Natural killer cell (primary cell): ENCODE measurements around the gene RELL1. TPM values are rescaled to one million over a fixed set of nuclear protein-coding genes. Genes with fewer than 3 reads are reported as not detected.

Experiments
- ATAC-seq, 3 donors: fragments of 150-1000 bp in 2 of 3; fragments of 200-7000 bp in 1 of 3; cut with Tn5 transposase; 1 replicate in 1 of 3; 2 replicates in 2 of 3; pipeline ENCODE4 v1.10.0; 2021; ENCODE audit warnings: mild to moderate bottlenecking in 2 of 3, moderate library complexity in 2 of 3
- DNase-seq, 2 donors: peaks; one replicate each; pipeline versions ENCODE4 v3.0.0 to v3.0.0-alpha.2; 2013 to 2021; ENCODE audit warnings: mixed read lengths in 1 of 2
- H3K27ac ChIP-seq: one replicate; pipeline ENCODE4 v1.5.1; 2013; ENCODE audit warnings: mild to moderate bottlenecking, low read length
- H3K27me3 ChIP-seq: one replicate; pipeline ENCODE4 v1.6.1; 2013; ENCODE audit warnings: low read length; ENCODE audit not compliant: control insufficient read depth, insufficient read depth
- H3K36me3 ChIP-seq: one replicate; pipeline ENCODE4 v1.6.1; 2013; ENCODE audit warnings: low read length; ENCODE audit not compliant: control insufficient read depth, insufficient read depth
- H3K4me1 ChIP-seq: one replicate; pipeline ENCODE4 v1.6.1; 2013; ENCODE audit warnings: low read length; ENCODE audit not compliant: control insufficient read depth, insufficient read depth
- H3K4me3 ChIP-seq: one replicate; pipeline ENCODE4 v1.5.1; 2013; ENCODE audit warnings: low read length
- H3K9me3 ChIP-seq: one replicate; pipeline ENCODE4 v1.6.1; 2013; ENCODE audit warnings: low read length; ENCODE audit not compliant: control insufficient read depth, insufficient read depth
- H3K27ac Mint-ChIP-seq, 2 donors: one replicate each; pipeline ENCODE4 v1.8.0; 2022; ENCODE audit warnings: mild to moderate bottlenecking in 2 of 2, mixed read lengths in 2 of 2, moderate library complexity in 1 of 2
- H3K27me3 Mint-ChIP-seq, 2 donors: one replicate each; pipeline ENCODE4 v1.8.0; 2022; ENCODE audit warnings: low read depth in 2 of 2, mixed read lengths in 2 of 2
- H3K36me3 Mint-ChIP-seq: one replicate; pipeline ENCODE4 v1.8.0; 2022; ENCODE audit warnings: mixed read lengths
- H3K4me1 Mint-ChIP-seq, 2 donors: one replicate each; pipeline ENCODE4 v1.8.0; 2022; ENCODE audit warnings: mixed read lengths in 2 of 2
- H3K4me3 Mint-ChIP-seq: one replicate; pipeline ENCODE4 v1.8.0; 2022; ENCODE audit warnings: mild to moderate bottlenecking, moderate library complexity, mixed read lengths
- H3K9me3 Mint-ChIP-seq, 2 donors: one replicate each; pipeline ENCODE4 v1.8.0; 2022; ENCODE audit warnings: mixed read lengths in 2 of 2
- CTCF ChIP-seq: fragments of 200-600 bp; IDR thresholded peaks from one replicate; pipeline ENCODE4 v1.8.0; 2022; ENCODE audit warnings: antibody characterized with exemption
- WGBS: methylation state at CpG from one replicate; pipeline ENCODE4 v1.1.7; 2013; ENCODE audit warnings: missing lambda C conversion rate; ENCODE audit not compliant: insufficient coverage; 5-methylcytosine and 5-hydroxymethylcytosine counted together
- intact Hi-C: fragments of 100-400 bp; cut with micrococcal nuclease; formaldehyde crosslinking; loops from one replicate; pipeline ENCODE4 v1.14.2; 2022
- total RNA-seq, 4 donors: library from RNA; stranded (reverse); fragments of 120-200 nt in 1 of 4; gene quantifications; one replicate each; pipeline versions ENCODE4 v1.2.3 to v1.2.4, GENCODE V29; 2013 to 2022

Gene RELL1
- total RNA-seq, 3 donors from 2014 or later (not counting 1 experiment from before 2014, with no cell fraction given) = 15.2 to 21.3 (median 15.2) TPM

DNA sequence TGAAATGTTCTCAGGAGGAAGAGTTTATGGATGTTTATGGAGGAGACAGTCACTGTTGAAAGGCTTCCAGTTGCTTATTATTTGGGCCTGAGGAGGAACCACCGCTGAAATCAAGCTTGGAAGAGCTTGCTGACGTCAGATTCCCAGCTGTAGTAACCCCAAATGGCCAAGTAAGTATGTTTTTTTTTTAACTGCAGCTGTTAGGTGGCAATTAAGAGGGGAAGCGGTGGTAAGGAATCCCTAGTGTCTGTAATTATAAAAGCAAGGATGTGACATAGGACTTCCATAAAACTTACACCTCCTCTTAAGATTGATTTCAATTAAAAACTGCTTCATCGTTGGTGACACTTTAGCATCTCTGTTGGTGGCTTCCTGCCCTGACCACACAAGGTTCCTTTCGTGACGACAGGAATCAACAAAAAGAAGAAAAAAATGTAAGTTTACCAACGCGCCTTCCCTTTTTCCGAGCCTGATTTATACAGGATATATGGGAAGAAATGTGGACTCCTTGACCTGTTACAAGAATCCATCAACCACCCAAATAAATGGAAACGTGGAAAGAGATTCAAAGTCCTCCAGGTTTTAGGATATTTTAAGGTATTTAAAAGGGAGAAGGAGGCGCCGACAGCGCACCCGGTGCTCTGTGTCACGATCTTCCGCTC, 884 bp downstream of the RELL1 start:
- H3K36me3 Mint-ChIP-seq = no peaks in the 10 kb centered on the region
- H3K4me1 ChIP-seq = peaks cover 32% of the 10 kb centered on the region
- H3K9me3 Mint-ChIP-seq = no peaks in the 10 kb centered on the region
- DNase-seq (peak; percentile 31 to 86), ATAC-seq (peak in 1 of 3 donors; percentile 4)
- peak overlapping the region; percentile 95 for H3K4me3 Mint-ChIP-seq
- WGBS = 0% methylated on average over 13 of the region's 16 CpGs
- intact Hi-C loops = loop anchor here (5.0 kb wide), 1 partner anchor 1497 kb away; the partner anchor contains the start of gene WDR19
- peak overlapping the region; percentile 85 to 95 for H3K27ac Mint-ChIP-seq
- H3K36me3 ChIP-seq = no peaks in the 10 kb centered on the region
- peak overlapping the region; percentile 64 for H3K4me3 ChIP-seq
- no peaks in the 10 kb centered on the region for H3K27me3 ChIP-seq
- H3K4me1 Mint-ChIP-seq = peaks cover 37 to 41% of the 10 kb centered on the region in 2 donors
- H3K9me3 ChIP-seq = no peaks in the 10 kb centered on the region
- H3K27me3 Mint-ChIP-seq = no peaks in the 10 kb centered on the region
- no peak for TF ChIP-seq CTCF
- peak overlapping the region; percentile 66 for H3K27ac ChIP-seq

- H3K9me3 Mint-ChIP-seq = no peaks in the 10 kb centered on the region
- H3K27me3 Mint-ChIP-seq = no peaks in the 10 kb centered on the region
- H3K27me3 ChIP-seq = no peaks in the 10 kb centered on the region
- peaks cover 37 to 41% of the 10 kb centered on the region in 2 donors for H3K4me1 Mint-ChIP-seq
- peak overlapping the region; percentile 85 to 95 for H3K27ac Mint-ChIP-seq
- no peak overlapping the region for H3K27ac ChIP-seq
- intact Hi-C loops = no loop called here
- no peak for TF ChIP-seq CTCF
- no peaks in the 10 kb centered on the region for H3K36me3 Mint-ChIP-seq
- H3K9me3 ChIP-seq = no peaks in the 10 kb centered on the region
- peaks cover 32% of the 10 kb centered on the region for H3K4me1 ChIP-seq
- H3K4me3 Mint-ChIP-seq = peak overlapping the region; percentile 95
- H3K4me3 ChIP-seq = no peak overlapping the region
- 95% methylated on average over 2 of the region's 2 CpGs for WGBS
- DNase-seq (no peak), ATAC-seq (no peak)
- no peaks in the 10 kb centered on the region for H3K36me3 ChIP-seq
Measured at GRCh38 chr4:37684154-37684553, 2.0 kb downstream of the RELL1 start.

- H3K27me3 ChIP-seq = no peaks in the 10 kb centered on the region
- Mint-ChIP-seq H3K4me3 (peak overlapping the region; percentile 21), H3K27ac (peak overlapping the region; percentile 18 to 45), H3K9me3 (no peaks in the 10 kb centered on the region), H3K36me3 (no peaks in the 10 kb centered on the region), H3K4me1 (peaks cover 43 to 46% of the 10 kb centered on the region in 2 donors), H3K27me3 (no peaks in the 10 kb centered on the region)
- intact Hi-C loops = no loop called here
- H3K4me3 ChIP-seq = no peak overlapping the region
- H3K9me3 ChIP-seq = no peaks in the 10 kb centered on the region
- no peaks in the 10 kb centered on the region for H3K36me3 ChIP-seq
- ATAC-seq (no peak), DNase-seq (peak in 1 of 2 donors; percentile 34)
- no peak for TF ChIP-seq CTCF
- H3K4me1 ChIP-seq = peaks cover 32% of the 10 kb centered on the region
- peak overlapping the region; percentile 14 for H3K27ac ChIP-seq
- WGBS = 0% methylated on average over 4 of the region's 7 CpGs
Measured at GRCh38 chr4:37682701-37683401, 3.3 kb downstream of the RELL1 start.
